Measurements from ENCODE around the gene ALLC.
"Not testable (repeated sequence)": the region's sequence is repeated elsewhere in the genome, so short reads cannot be mapped to it uniquely, and the experiment has no call there.

The ALLC gene

DNA sequence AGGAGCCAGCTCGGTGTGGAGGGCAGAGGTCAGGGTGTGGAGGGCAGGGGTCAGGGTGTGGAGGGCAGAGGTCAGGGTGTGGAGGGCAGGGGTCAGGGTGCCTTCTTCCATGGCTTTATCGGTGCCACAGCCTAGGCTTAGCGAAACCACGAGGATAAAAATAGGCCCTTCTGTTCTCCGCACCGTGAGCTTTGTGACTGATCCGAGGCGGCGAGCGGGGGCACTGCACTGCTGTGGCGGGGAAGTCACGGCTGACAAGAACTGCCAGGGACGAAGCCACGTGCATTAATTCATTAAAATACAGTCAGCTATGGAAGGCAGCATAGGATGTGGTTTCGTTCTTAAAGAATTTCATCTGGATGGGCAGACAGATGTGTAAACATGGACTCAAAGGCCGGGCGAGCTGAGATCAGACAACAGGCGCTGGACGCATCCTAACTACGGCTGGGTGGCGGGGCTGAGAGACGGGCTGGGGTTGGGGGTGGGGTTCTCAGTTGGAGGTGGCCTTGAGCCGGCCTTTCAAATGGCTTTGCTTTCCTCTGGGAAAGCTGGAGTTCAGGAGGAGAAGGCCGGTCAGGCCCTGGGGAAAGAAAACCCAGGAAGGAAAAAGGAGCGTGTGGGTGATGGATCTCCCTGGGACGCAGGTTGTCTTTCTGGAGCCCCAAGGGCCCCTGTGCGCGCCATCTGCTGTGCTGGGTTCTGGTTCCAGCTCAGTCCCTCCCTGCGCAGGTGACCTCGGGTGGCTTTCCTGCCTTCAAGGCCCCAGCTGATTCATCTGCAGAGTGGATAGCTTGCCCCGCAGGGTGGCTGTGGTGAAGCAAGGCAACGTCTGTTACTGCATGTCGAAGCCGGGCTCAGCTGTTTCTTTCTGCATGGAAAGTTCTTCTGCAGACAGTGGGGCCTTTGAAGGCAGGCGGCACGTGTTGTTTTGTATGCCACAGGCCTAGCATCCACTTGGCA is 958 bp upstream of the ALLC start:
- DNase-seq, result peak; percentile 28

GRCh38 chr2:3659447-3660432 is 1.7 kb downstream of the ALLC start:
- no peak for DNase-seq

DNA sequence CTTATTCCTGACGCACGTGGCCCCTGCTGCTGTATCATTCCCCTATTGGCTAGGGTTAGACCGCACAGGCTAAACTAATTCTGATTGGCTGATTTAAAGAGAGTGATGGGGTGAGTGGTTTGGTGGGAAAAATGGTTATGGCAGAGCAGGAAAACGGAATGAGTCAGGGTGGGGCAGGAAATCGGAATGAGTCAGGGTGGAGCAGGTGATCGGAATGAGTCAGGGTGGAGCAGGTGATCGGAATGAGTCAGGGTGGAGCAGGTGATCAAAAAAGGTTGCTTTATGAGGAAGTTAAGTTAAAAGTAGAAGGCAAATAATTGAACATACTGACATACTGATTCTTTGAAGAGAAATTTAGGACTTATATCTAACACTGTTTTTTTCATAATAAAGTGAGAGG is 2.6 kb downstream of the ALLC start:
- not testable (repeated sequence) for DNase-seq

GRCh38 chr2:3661149-3661660 is 3.2 kb downstream of the ALLC start:
- DNase-seq, result no peak

GRCh38 chr2:3662239-3662638 is 4.2 kb downstream of the ALLC start:
- DNase-seq, result peak; percentile 20

- DNase-seq, result no peak
Measured at GRCh38 chr2:3664118-3664517, 6.1 kb downstream of the ALLC start.

GRCh38 chr2:3664925-3665324 is 6.9 kb downstream of the ALLC start:
- no peak for DNase-seq

DNA sequence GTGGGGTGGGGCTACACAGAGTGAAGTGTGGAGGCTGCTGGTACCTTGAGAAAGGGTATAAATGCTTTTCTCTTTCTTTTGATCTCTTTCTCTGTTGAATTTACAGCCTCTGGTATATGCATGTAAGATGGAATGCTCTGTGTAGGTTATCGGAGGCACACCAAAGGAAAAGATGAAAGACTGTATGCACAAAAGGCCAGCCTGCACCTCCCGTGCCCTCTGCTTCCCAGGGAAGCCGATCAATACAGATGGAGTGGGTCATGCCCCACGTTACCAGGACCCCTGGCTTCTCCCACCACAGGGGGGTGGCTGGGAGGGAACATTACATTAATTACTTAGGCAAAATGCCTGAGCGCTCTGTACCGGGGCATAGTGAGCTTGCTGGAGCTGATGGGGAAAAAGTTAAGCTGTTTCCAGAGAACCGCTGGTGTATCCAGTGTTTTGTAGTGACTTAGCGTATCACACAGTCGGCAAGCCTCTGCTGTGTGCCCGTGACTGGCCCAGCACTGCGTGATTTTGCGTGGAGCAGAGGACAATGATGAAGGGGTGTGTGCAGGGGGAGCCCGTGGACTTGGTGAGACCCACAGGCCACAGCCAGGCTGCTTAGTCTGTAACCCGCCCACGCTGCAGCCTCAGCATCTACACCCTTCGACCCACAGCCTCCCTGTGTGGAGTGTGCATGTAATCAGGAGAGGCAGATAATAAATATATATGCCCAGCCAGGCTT is 8.0 kb downstream of the ALLC start:
- no peak for DNase-seq

- no peak for DNase-seq
Measured at GRCh38 chr2:3666613-3666975, 8.6 kb downstream of the ALLC start.

GRCh38 chr2:3667151-3667631 is 9.2 kb downstream of the ALLC start:
- DNase-seq, result no peak

GRCh38 chr2:3669656-3670055 is 11.7 kb downstream of the ALLC start:
- no peak for DNase-seq

DNA sequence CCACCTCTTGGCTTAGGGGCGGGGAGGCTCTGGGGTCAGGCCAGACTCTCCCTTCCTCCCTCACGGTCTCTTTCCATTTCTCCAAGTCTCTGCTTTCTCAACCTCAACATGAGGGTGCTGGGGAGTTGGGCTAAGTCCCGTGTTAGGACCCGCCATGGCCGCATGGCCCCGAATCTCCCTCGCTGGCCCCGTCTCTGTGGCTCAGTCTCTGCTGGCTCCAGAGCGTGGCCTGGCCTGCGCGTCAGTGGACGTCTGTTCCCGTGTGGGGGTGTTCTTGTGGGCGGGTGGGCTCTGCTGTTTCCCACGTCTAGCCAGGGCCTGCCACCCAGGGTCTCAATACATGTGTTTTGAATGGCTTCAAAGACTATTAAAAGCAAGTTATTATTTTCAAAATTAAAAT is 12.4 kb downstream of the ALLC start:
- no peak for DNase-seq

GRCh38 chr2:3670941-3671340 is 12.9 kb downstream of the ALLC start:
- no peak for DNase-seq

DNA sequence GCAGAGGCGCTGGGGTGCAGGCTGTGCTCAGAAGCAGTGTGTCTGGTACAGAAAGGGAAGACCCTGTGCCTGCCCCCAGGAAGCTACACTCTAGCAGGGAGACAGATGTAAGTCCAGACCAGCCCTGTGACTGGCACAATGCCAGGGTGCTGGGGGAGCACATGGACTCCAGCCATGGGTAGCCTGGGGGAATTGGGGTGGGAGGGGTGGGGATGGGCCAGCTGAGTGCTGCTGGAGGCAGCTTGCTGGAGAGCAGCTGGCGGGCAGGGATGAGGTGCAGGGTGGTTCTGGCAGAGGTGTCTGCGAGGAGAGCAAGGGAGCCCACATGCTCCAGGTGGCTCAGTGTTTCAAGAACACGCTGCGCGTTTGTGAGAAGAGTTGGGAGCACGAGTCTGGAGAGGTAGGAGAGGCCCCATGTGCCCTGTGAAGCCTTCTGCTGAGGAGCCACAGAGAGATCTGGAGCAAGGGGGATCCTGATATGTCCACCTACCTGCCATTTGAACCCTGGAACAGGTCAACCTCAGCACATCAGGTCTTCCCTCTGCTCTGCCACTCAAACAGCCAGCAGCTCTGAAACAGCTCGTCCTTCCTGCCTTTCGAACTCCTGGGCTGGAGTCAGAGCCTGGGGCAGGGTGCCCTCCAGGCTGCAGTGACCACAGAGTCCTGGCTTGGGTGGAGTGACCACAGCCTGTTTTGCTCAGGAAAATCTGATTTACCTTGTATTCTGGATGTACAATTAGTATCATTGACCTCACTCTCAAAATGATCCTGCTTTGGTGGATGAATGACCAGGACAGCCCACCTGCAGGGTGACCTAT is 15.1 kb downstream of the ALLC start:
- DNase-seq, result no peak

GRCh38 chr2:3674066-3674845 is 16.3 kb downstream of the ALLC start:
- DNase-seq, result no peak

GRCh38 chr2:3675687-3676086 is 17.7 kb downstream of the ALLC start:
- no peak for DNase-seq

- no peak for DNase-seq
Measured at GRCh38 chr2:3677436-3677835, 19.4 kb downstream of the ALLC start.

- no peak for DNase-seq
Measured at GRCh38 chr2:3678212-3678611, 20.2 kb downstream of the ALLC start.

- DNase-seq, result no peak
Measured at GRCh38 chr2:3679180-3679579, 21.2 kb downstream of the ALLC start.

- no peak for DNase-seq
Measured at GRCh38 chr2:3679616-3680393, 21.8 kb downstream of the ALLC start.

Measured in MV-4-11 (cell line).